Activated CD4-positive, alpha-beta T cell treated with anti-CD3 and anti-CD28 coated beads, Interleukin-2, amount 10 ng/mL, durations not matched to agents 24 days and 14 days (primary cell): ENCODE measurements around the gene CRKL. TPM values are rescaled to one million over a fixed set of nuclear protein-coding genes. Genes with fewer than 3 reads are reported as not detected.
"Not testable (repeated sequence)": the region's sequence is repeated elsewhere in the genome, so short reads cannot be mapped to it uniquely, and the experiment has no call there.

ENCODE experiments used
- DNase-seq: peaks from one replicate; pipeline ENCODE4 v3.0.0; 2022
- H3K27ac Mint-ChIP-seq: one replicate; pipeline ENCODE4 v1.8.0; 2022; ENCODE audit warnings: mild to moderate bottlenecking, mixed read lengths
- H3K27me3 Mint-ChIP-seq: one replicate; pipeline ENCODE4 v1.8.0; 2022; ENCODE audit warnings: mixed read lengths
- H3K36me3 Mint-ChIP-seq: one replicate; pipeline ENCODE4 v1.8.0; 2022; ENCODE audit warnings: low read depth, mild to moderate bottlenecking, mixed read lengths
- H3K4me1 Mint-ChIP-seq: one replicate; pipeline ENCODE4 v1.8.0; 2021; ENCODE audit warnings: mixed read lengths
- H3K4me3 Mint-ChIP-seq: one replicate; pipeline ENCODE4 v1.8.0; 2022; ENCODE audit warnings: mild to moderate bottlenecking, moderate library complexity, mixed read lengths
- H3K9me3 Mint-ChIP-seq: one replicate; pipeline ENCODE4 v1.8.0; 2021; ENCODE audit warnings: mixed read lengths
- intact Hi-C: fragments of 100-400 bp; cut with micrococcal nuclease; formaldehyde crosslinking; loops from one replicate; pipeline ENCODE4 v1.15.1; 2023
- total RNA-seq: library from RNA; stranded (reverse); gene quantifications from 2 replicates; pipeline ENCODE4 v1.2.3, GENCODE V29; 2022

Gene CRKL
- total RNA-seq, 1 donor from 2014 or later, result 82.4 TPM

DNA sequence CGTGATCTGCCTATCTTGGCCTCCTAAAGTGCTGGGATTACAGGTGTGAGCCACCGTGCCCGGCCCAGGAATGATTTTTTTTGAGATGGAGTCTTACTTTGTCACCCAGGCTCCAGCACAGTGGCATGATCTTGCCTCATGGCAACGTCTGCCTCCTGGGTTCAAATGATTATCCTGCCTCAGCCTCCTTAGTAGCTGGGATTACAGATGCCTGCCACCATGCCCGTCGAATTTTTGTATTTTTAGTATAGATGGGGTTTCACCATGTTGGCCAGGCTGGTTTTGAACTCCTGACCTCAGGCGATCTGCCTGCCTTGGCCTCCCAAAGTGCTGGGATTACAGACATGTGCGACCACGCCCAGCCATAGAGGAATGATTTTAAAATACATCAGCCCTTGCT, 17.8 kb downstream of the CRKL start:
- H3K4me3 Mint-ChIP-seq, H3K9me3 Mint-ChIP-seq, DNase-seq, H3K27ac Mint-ChIP-seq, H3K27me3 Mint-ChIP-seq, intact Hi-C loops: not testable (repeated sequence)
- Mint-ChIP-seq H3K36me3 (peaks cover 46% of the 10 kb centered on the region), H3K4me1 (peaks cover 28% of the 10 kb centered on the region)

DNA sequence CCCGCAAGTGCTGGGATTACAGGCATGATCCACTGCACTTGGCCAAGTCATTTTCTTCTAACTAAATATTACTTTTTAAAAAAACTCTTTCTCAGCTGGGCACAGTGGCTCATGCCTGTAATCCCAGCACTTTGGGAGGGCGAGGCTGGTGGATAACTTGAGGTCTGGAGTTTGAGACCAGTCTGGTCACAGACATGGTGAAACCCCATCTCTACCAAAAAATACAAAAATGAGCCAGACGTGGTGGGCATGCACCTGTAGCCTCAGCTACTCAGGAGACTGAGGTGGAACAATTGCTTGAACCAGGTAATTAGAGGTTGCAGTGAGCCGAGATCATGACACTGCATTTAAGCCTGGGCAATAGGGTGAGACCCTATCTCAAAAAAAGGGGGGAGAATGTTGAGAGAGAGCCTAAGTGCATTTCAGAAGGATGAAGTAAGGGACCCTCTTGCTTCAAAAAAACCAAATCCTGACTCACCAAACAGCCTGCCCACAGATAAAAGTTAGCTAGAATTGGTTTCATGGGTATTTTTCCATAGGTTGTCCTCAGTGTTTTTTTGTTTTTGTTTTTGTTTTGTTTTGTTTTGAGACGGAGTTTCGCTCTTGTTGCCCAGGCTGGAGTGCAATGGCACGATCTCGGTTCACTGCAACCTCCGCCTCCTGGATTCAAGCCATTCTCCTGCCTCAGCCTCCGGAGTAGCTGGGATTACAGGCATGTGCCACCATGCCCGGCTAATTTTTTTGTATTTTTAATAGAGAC, 18.8 kb downstream of the CRKL start:
- H3K4me3 Mint-ChIP-seq, DNase-seq, intact Hi-C loops, H3K27ac Mint-ChIP-seq, H3K9me3 Mint-ChIP-seq, H3K27me3 Mint-ChIP-seq: not testable (repeated sequence)
- H3K4me1 Mint-ChIP-seq, result peaks cover 36% of the 10 kb centered on the region
- H3K36me3 Mint-ChIP-seq, result peaks cover 50% of the 10 kb centered on the region

DNA sequence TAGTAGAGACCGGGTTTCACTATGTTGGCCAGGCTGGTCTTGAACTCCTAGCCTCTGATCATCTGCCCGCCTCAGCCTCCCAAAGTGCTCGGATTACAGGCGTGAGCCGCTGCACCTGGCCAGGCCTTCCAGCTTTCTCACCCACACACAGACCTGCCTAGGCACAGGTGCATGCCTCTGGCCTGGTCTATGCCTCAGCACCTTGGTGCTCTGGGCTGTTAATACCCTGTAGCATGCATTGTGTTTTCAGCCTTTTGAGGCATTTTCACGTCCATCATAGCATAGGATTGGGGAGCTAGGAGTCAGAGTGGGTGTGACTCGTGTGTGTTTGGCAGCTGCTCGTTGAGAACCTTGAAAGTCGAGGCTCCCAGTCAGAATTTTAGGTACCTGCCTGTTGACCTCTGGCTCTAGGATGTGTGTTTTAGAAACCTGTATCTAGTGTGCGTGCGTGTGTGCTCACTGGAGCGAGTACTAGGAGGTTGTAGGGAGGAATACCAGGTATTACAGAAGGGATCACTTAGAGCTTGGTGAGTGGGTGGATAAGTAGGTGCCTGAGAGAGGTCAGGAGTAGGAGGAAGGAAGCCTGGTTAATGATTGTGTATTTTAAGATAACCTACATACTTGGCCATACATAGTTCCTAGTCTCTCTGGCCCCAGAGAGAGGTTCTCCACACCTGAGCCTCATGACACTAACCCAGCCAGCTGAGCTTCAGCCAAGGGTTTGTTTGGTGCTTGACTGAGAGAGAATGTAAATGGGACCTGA, 20.0 kb downstream of the CRKL start:
- H3K27me3 Mint-ChIP-seq, result no peaks in the 10 kb centered on the region
- H3K4me3 Mint-ChIP-seq, result no peak overlapping the region
- peaks cover 39% of the 10 kb centered on the region for H3K4me1 Mint-ChIP-seq
- DNase-seq, result no peak
- H3K27ac Mint-ChIP-seq, result peak overlapping the region; percentile 38
- intact Hi-C loops, result no loop called here
- no peaks in the 10 kb centered on the region for H3K9me3 Mint-ChIP-seq
- peaks cover 54% of the 10 kb centered on the region for H3K36me3 Mint-ChIP-seq

DNA sequence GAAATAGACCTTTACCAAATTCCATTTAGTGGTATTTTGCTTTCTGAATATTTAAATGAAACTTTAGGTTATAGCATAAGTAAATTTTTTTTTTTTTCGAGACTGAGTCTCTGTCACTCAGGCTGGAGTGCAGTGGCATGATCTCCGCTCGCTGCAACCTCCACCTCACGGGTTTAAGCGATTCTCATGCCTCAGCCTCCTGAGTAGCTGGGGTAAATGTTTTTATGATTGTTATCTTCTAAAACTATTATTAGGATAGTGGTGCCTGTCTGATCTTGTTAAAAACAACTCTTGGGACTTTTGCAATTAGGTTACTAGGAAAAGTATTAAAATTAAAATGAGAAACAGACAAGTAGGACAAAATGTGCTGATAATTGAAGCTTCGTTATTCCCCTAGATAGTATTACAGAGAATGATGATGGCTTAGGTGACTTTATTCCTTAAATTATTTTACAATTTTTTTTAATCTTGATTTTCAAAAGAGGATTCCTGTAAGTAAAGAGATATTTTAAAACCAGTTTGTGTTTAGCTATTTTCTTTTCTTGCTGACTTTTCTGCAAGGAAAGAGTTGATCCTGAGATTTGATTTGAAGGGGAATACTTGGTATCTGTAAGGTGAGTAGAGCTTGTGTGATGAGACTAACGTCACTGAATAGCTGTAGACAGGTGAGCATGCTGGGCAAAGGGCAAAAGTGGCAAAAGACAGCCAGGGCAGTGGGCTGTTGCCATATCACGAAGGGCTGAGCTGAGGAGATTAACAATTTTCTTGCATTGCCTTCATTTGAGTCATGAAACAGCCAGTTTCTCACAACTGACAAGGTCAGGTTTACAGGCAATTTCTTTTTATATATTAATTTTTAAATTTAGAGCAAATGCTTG, 20.8 kb downstream of the CRKL start:
- Mint-ChIP-seq H3K4me3 (no peak overlapping the region), H3K36me3 (peaks cover 58% of the 10 kb centered on the region), H3K27ac (no peak overlapping the region), H3K9me3 (no peaks in the 10 kb centered on the region), H3K4me1 (peaks cover 39% of the 10 kb centered on the region), H3K27me3 (no peaks in the 10 kb centered on the region)
- intact Hi-C loops, result no loop called here
- DNase-seq, result no peak

DNA sequence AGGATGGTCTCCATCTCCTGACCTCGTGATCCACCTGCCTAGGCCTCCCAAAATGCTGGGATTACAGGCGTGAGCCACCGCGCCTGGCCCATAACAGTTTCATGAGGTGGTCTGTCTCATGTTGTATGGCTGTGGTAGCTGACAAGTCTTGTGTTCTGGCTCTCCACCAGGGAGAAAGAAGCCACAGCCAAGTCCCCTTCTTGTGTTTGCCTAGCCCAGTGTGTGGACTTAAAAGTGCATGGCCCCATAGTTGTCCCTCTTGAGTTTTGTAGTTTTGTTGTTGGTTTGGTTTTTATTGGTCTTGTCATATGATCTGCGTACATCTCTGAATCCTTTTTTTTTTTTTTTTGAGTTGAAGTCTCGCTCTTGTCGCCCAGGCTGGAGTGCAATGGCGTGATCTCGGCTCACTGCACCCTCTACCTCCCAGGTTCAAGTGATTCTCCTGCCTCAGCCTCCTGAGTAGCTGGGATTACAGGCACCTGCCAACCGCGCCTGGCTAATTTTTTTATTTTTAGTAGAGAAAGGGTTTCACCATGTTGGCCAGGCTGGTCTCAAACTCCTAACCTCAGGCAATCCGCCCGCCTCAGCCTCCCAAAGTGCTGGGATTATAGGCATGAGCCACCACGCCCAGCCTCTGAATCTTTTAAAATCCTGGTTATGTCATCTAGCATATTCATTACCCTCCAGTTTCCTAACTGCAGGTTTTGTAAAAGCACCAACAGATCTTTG, 22.4 kb downstream of the CRKL start:
- H3K27ac Mint-ChIP-seq, intact Hi-C loops, H3K27me3 Mint-ChIP-seq, H3K4me3 Mint-ChIP-seq, DNase-seq, H3K9me3 Mint-ChIP-seq: not testable (repeated sequence)
- peaks cover 44% of the 10 kb centered on the region for H3K4me1 Mint-ChIP-seq
- H3K36me3 Mint-ChIP-seq, result peaks cover 54% of the 10 kb centered on the region

DNA sequence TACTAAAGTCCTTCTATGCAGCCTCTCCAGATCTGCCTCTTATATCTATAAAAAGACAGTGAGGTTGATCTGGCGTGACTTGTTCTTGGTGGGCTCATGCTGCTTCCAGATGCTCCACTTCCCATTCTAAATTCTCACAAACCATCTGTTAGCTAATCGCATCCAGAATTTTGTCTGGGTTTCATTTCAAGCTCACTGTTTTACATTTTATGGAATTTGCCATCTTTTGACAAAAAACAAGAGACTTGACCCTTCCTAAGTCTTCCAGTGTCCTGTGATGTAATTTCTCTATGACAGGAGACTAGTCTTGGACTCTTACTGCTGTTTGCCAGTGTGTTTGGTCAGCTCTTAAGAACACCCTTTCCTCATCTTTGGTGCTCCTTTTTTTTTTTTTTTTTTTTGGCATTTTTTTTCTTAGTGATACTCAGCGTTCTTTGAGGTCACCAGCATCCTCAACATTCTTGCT, 23.0 kb downstream of the CRKL start:
- Mint-ChIP-seq H3K4me1 (peaks cover 44% of the 10 kb centered on the region), H3K4me3 (no peak overlapping the region), H3K27ac (no peak overlapping the region), H3K9me3 (no peaks in the 10 kb centered on the region), H3K36me3 (peaks cover 50% of the 10 kb centered on the region), H3K27me3 (no peaks in the 10 kb centered on the region)
- DNase-seq, result no peak
- intact Hi-C loops, result no loop called here

DNA sequence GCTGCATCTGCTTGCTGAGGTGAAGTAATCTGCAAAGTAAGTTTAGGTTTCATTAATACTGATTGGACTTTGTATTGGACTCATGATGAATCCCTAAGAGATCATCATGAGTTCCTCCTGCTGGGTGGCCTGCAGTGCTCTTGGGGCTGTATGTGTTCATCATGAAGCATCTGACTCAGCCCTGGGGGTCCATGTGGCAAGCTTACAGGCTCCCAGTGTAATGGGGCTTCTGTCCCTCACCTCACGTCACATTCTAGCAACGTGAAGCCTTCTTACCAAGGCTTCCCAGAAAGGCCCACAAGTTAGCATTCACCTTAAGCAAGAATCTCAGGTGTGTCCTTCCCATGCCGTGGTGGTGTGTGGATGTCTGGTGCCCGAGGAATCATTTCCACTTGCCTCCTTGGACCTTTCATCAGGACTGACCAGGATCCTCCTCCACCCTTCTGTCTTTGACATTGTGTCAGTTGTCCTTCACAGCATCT, 23.7 kb downstream of the CRKL start:
- H3K4me1 Mint-ChIP-seq, result peaks cover 49% of the 10 kb centered on the region
- no peak for DNase-seq
- H3K36me3 Mint-ChIP-seq, result peaks cover 49% of the 10 kb centered on the region
- no peak overlapping the region for H3K27ac Mint-ChIP-seq
- no peaks in the 10 kb centered on the region for H3K27me3 Mint-ChIP-seq
- intact Hi-C loops, result no loop called here
- no peak overlapping the region for H3K4me3 Mint-ChIP-seq
- H3K9me3 Mint-ChIP-seq, result no peaks in the 10 kb centered on the region

DNA sequence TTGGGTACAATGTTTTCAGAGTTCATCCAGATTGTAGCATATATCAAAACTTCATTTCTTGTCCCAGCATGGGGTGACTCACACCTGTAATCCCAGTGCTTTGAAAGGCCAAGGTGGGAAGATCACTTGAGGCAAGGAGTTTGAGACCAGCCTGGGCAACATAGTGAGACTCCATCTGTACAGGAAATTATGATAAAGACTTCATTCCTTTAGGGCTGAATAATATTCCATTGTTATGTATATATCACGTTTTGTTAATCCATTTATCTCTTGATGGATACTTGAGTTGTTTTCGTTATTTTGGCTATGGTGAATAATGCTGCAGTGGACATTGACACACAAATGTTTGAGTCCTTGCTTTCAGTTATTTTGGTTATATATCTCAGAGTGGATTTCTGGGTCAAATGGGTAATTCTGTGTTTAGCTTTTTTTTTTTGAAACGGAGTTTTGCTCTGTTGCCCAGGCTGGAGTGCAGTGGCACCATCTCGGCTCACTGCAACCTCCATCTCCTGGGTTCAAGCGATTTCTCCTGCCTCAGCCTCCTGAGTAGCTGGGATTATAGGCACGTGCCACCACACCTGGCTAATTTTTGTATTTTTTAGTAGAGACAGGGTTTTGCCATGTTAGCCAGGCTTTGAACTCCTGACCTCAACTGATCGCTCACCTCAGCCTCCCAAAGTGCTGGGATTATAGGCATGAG, 25.1 kb downstream of the CRKL start:
- peaks cover 41% of the 10 kb centered on the region for H3K36me3 Mint-ChIP-seq
- H3K9me3 Mint-ChIP-seq, H3K27me3 Mint-ChIP-seq, H3K27ac Mint-ChIP-seq, intact Hi-C loops, H3K4me3 Mint-ChIP-seq, DNase-seq: not testable (repeated sequence)
- H3K4me1 Mint-ChIP-seq, result peaks cover 50% of the 10 kb centered on the region

DNA sequence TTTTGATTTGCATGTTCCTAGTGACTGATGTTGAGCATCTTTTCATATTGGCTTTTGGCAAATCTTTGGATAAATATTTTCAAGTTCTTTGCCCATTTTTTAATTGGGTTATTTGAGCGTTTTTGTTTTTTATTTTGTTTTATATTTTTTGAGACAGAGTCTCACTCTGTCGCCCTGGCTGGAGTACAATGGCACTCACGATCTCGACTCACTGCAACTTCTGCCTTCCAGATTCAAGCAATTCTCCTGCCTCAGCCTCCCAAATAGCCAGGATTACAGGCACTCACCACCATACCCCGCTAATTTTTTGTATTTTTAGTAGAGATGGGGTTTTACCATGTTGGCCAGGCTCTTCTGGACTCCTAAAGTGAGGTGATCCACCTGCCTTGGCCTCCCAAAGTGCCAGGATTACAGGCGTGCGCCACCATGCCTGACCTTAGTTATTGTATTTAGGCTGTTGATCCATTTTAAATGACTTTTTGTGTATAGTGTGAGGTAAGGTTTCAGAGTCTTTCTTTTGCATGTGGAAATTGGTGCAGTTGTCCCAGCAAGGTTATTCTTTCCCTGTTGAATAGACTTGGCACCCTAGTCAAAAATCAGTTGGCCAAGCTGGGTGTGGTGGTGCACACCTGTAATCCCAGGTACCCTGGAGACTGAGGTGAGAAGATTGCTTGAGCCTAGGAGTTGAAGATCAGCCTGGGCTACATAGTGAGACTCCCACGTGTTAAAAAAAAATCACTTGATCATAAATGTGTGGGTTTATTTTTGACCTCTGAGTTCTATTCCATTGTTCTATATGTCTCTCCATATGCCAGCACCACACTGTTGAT, 26.1 kb downstream of the CRKL start:
- intact Hi-C loops, result no loop called here
- Mint-ChIP-seq H3K9me3 (no peaks in the 10 kb centered on the region), H3K36me3 (peaks cover 36% of the 10 kb centered on the region), H3K27me3 (no peaks in the 10 kb centered on the region), H3K4me1 (peaks cover 51% of the 10 kb centered on the region), H3K27ac (no peak overlapping the region), H3K4me3 (no peak overlapping the region)
- no peak for DNase-seq

DNA sequence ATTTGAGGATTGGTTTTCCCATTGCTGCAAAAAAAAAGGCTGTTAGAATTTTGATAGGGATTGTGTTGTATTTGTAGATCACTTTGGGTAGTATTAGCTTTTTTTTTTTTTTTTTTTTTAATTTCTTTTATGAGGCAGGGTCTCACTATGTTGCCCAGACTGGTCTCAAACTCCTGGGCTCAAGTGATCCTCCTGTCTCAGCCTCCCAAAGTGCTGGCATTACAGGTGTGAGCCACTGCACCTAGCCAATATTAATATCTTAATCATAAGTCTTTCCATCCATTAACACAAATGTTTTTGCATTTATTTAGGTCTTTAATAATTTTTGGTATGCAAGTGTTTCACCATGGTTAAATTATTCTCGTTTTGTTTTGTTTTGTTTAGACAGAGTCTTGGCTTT, 26.8 kb downstream of the CRKL start:
- intact Hi-C loops, result no loop called here
- H3K27ac Mint-ChIP-seq, result no peak overlapping the region
- H3K9me3 Mint-ChIP-seq, result no peaks in the 10 kb centered on the region

DNA sequence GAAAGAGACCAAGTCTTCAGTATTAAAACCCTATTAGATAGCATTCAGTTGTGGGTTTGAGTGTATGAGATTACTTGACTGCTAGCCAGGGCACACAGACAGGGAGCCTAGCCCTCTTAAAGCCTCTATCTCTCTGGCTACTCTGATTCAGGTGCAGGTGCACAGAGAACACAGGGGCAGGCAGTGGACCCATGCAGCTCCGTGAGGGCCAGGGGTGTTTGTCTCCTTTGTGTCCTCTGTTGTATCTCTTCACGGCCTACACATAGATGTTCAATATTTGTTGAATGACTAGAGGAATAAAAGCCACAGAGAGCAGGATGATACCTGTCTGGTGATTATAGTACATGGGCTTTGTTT, 28.3 kb downstream of the CRKL start:
- Mint-ChIP-seq H3K4me1 (peaks cover 49% of the 10 kb centered on the region), H3K36me3 (peaks cover 37% of the 10 kb centered on the region), H3K4me3 (no peak overlapping the region), H3K27me3 (no peaks in the 10 kb centered on the region), H3K27ac (no peak overlapping the region), H3K9me3 (no peaks in the 10 kb centered on the region)
- no peak for DNase-seq
- intact Hi-C loops, result no loop called here

More for the DNA sequence above, 26.8 kb downstream of the CRKL start:
- Mint-ChIP-seq H3K4me3 (no peak overlapping the region), H3K36me3 (peaks cover 32% of the 10 kb centered on the region), H3K4me1 (peaks cover 47% of the 10 kb centered on the region), H3K27me3 (no peaks in the 10 kb centered on the region)
- DNase-seq, result no peak
